HepG2 (cell line): ENCODE data around the gene SPG7. TPM values are rescaled to one million over a fixed set of nuclear protein-coding genes. Genes with fewer than 3 reads are reported as not detected.

Source experiments
- AGO1 ChIP-seq: fragments of 200-400 bp; formaldehyde crosslinking; IDR thresholded peaks from 2 replicates; pipeline ENCODE4 v1.6.1; 2017; ENCODE audit warnings: mild to moderate bottlenecking, low read depth, low read length, moderate library complexity; ENCODE audit not compliant: poor library complexity, severe bottlenecking
- AGO2 ChIP-seq: fragments of 200-400 bp; formaldehyde crosslinking; optimal IDR thresholded peaks from 2 replicates; pipeline ENCODE3; 2017; ENCODE audit warnings: mild to moderate bottlenecking, low read depth, low read length, moderate library complexity
- CENPBD1 ChIP-seq: sonication (generic); formaldehyde crosslinking; IDR thresholded peaks from 2 replicates; pipeline ENCODE4 v1.8.0; 2022; ENCODE audit warnings: missing genetic modification reagents, low read depth, mild to moderate bottlenecking, borderline replicate concordance
- HDAC2 ChIP-seq: sonication (generic); formaldehyde crosslinking; IDR thresholded peaks from 2 replicates; pipeline ENCODE4 v1.4.0; 2020; ENCODE audit warnings: missing genetic modification reagents
- KLF16 ChIP-seq, 2 experiments: sonication (generic) in 1 of 2; formaldehyde crosslinking in 1 of 2; IDR thresholded peaks; 2 replicates each; pipeline versions ENCODE4 v1.6.1 to v1.8.0; 2016 to 2023; ENCODE audit warnings: missing genetic modification reagents in 2 of 2, missing compliant biosample characterization in 1 of 2
- LCORL ChIP-seq, 2 experiments: fragments of 450-650 bp in 1 of 2; sonication (generic) in 1 of 2; formaldehyde crosslinking in 1 of 2; IDR thresholded peaks; 2 replicates each; pipeline versions ENCODE4 v1.5.0 to v1.6.1; 2017 to 2020; ENCODE audit warnings: antibody characterized with exemption in 1 of 2, missing genetic modification reagents in 1 of 2
- NPAS2 ChIP-seq: sonication (generic); formaldehyde crosslinking; IDR thresholded peaks from 2 replicates; pipeline ENCODE4 v1.8.0; 2022; ENCODE audit warnings: mild to moderate bottlenecking, missing genetic modification reagents, borderline replicate concordance
- PRDM15 ChIP-seq: sonication (generic); formaldehyde crosslinking; IDR thresholded peaks from 2 replicates; pipeline ENCODE4 v1.4.0; 2020; ENCODE audit warnings: missing genetic modification reagents
- SCMH1 ChIP-seq: sonication (generic); formaldehyde crosslinking; IDR thresholded peaks from 2 replicates; pipeline ENCODE4 v1.9.0; 2021; ENCODE audit warnings: missing genetic modification reagents, mild to moderate bottlenecking, borderline replicate concordance
- SIN3B ChIP-seq: fragments of 150-350 bp; IDR thresholded peaks from 2 replicates; pipeline ENCODE4 v1.6.1; 2014; ENCODE audit warnings: low read length
- SUZ12 ChIP-seq: fragments of 150-350 bp; IDR thresholded peaks from 2 replicates; pipeline ENCODE4 v1.6.1; 2014; ENCODE audit warnings: low read depth, low read length
- TCF7 ChIP-seq: sonication (generic); IDR thresholded peaks from 2 replicates; pipeline ENCODE4 v1.6.1; 2016; ENCODE audit warnings: antibody characterized with exemption, low read depth
- TMF1 ChIP-seq: sonication (generic); formaldehyde crosslinking; IDR thresholded peaks from 2 replicates; pipeline ENCODE4 v1.8.1; 2022; ENCODE audit warnings: low read depth, missing genetic modification reagents
- ZFYVE20 ChIP-seq: sonication (generic); formaldehyde crosslinking; IDR thresholded peaks from 2 replicates; pipeline ENCODE4 v1.8.0; 2023; ENCODE audit warnings: low read depth, mild to moderate bottlenecking, moderate library complexity, missing genetic modification reagents, borderline replicate concordance
- ZNF17 ChIP-seq: sonication (generic); formaldehyde crosslinking; IDR thresholded peaks from 2 replicates; pipeline ENCODE4 v1.5.0; 2020; ENCODE audit warnings: mild to moderate bottlenecking, missing genetic modification reagents
- ZNF331 ChIP-seq: sonication (generic); formaldehyde crosslinking; IDR thresholded peaks from 2 replicates; pipeline ENCODE4 v1.4.0; 2020; ENCODE audit warnings: missing genetic modification reagents
- ZNF367 ChIP-seq: sonication (generic); formaldehyde crosslinking; IDR thresholded peaks from 2 replicates; pipeline ENCODE4 v1.4.0; 2020; ENCODE audit warnings: missing genetic modification reagents, borderline replicate concordance
- ZNF446 ChIP-seq: sonication (generic); formaldehyde crosslinking; IDR thresholded peaks from 2 replicates; pipeline ENCODE4 v1.5.0; 2020; ENCODE audit warnings: mild to moderate bottlenecking, missing genetic modification reagents
- ZNF512 ChIP-seq: sonication (generic); formaldehyde crosslinking; IDR thresholded peaks from 2 replicates; pipeline ENCODE4 v1.4.0; 2020; ENCODE audit warnings: mild to moderate bottlenecking, missing genetic modification reagents
- ZNF720 ChIP-seq: sonication (generic); formaldehyde crosslinking; IDR thresholded peaks from 2 replicates; pipeline ENCODE4 v1.4.0; 2020; ENCODE audit warnings: missing genetic modification reagents
- ZNF773 ChIP-seq: sonication (generic); formaldehyde crosslinking; IDR thresholded peaks from 2 replicates; pipeline ENCODE4 v1.4.0; 2020; ENCODE audit warnings: missing genetic modification reagents, borderline replicate concordance
- ZSCAN22 ChIP-seq: sonication (generic); formaldehyde crosslinking; IDR thresholded peaks from 2 replicates; pipeline ENCODE4 v1.4.0; 2020; ENCODE audit warnings: mild to moderate bottlenecking, missing genetic modification reagents
- polyA plus RNA-seq, 8 experiments: library from polyadenylated mRNA; depleted of rRNA in 3 of 8; stranded (reverse) in 7 of 8; unstranded in 1 of 8; fragments of >200 nt; fragmentation: Illumina TruSeq in 4 of 8; extraction: Trizol in 4 of 8; gene quantifications; 2 replicates each; pipeline versions ENCODE4 v1.2.1 to v1.2.3, GENCODE V29; 2011 to 2016; ENCODE audit warnings: low read depth in 4 of 8, missing spikeins in 1 of 8, mixed read lengths in 1 of 8; ENCODE audit not compliant: insufficient read depth in 1 of 8
- total RNA-seq, 5 experiments: library from RNA; depleted of rRNA; stranded (reverse); fragments of >200 nt; fragmentation: Illumina TruSeq; extraction: Trizol; gene quantifications; 2 replicates each; pipeline ENCODE4 v1.2.3, GENCODE V29; 2016; ENCODE audit warnings: low read depth in 1 of 5

The SPG7 gene
- total and polyA plus RNA-seq, 2 of the 13 experiments (the other 11 are each of a cell fraction or from before 2014, with no cell fraction given): 66.0 to 136 TPM

GRCh38 chr16:89560378-89561141 lies 52.4 kb downstream of the SPG7 start, which contains the start of gene RPL13 (continued):
- peak; percentile 91 for TF ChIP-seq ZNF367 (CRISPR knock-in tag)
- no peak for TF ChIP-seq ZNF512 (CRISPR knock-in tag)
- peak; percentile 77; the same call in 1 of the 2 replicates for TF ChIP-seq ZFYVE20 (CRISPR knock-in tag)
- peak; percentile 43 for TF ChIP-seq ZNF773 (CRISPR knock-in tag)
- TF ChIP-seq ZSCAN22 (CRISPR knock-in tag): no peak
- TF ChIP-seq ZNF720 (CRISPR knock-in tag): peak; percentile 62; the same call in 1 of the 2 replicates
- peak; percentile 60 to 98; a peak in 3 of 4 replicates for TF ChIP-seq KLF16 (CRISPR knock-in tag; IDR thresholded peaks at IDR 0.05)
- TF ChIP-seq TCF7: no peak
- peak; percentile 83 for TF ChIP-seq AGO1
- 0 out of 2 replicates have a peak, but pooled peaks have one; percentile 3 for TF ChIP-seq SIN3B
- no peak for TF ChIP-seq CENPBD1 (CRISPR knock-in tag)
- TF ChIP-seq ZNF17: no peak; the same call in 1 of the 2 replicates
- no peak for TF ChIP-seq SCMH1 (CRISPR knock-in tag)
- TF ChIP-seq SUZ12: peak; percentile 54
- no peak for TF ChIP-seq LCORL (IDR thresholded peaks at IDR 0.05)
- TF ChIP-seq LCORL (CRISPR knock-in tag; IDR thresholded peaks at IDR 0.05): peak; percentile 75; the same call in 1 of the 2 replicates
- peak; percentile 80; the same call in 1 of the 2 replicates for TF ChIP-seq ZNF331 (CRISPR knock-in tag)
- 0 out of 2 replicates have a peak, but pooled peaks have one; percentile 17 for TF ChIP-seq ZNF446
- TF ChIP-seq AGO2: peak; percentile 99
- peak; percentile 38 for TF ChIP-seq HDAC2 (CRISPR knock-in tag)
- no peak; the same call in 1 of the 2 replicates for TF ChIP-seq PRDM15 (CRISPR knock-in tag)
- TF ChIP-seq NPAS2 (CRISPR knock-in tag): no peak
- peak; percentile 54 for TF ChIP-seq TMF1
